PC-3 (cell line): ENCODE data around the gene TCP11.

Experiments used
- CTCF ChIP-seq: fragments of 300-600 bp; sonication (generic); conservative IDR thresholded peaks from 2 replicates; pipeline ENCODE4 v1.5.1; 2017; ENCODE audit warnings: antibody characterized with exemption, low read depth, mild to moderate bottlenecking, low read length
- EZH2 ChIP-seq: fragments of 300-600 bp; sonication (generic); IDR thresholded peaks from one replicate; pipeline ENCODE4 v1.6.1; 2017; ENCODE audit warnings: antibody characterized with exemption, mild to moderate bottlenecking, low read length; ENCODE audit not compliant: unreplicated experiment

DNA sequence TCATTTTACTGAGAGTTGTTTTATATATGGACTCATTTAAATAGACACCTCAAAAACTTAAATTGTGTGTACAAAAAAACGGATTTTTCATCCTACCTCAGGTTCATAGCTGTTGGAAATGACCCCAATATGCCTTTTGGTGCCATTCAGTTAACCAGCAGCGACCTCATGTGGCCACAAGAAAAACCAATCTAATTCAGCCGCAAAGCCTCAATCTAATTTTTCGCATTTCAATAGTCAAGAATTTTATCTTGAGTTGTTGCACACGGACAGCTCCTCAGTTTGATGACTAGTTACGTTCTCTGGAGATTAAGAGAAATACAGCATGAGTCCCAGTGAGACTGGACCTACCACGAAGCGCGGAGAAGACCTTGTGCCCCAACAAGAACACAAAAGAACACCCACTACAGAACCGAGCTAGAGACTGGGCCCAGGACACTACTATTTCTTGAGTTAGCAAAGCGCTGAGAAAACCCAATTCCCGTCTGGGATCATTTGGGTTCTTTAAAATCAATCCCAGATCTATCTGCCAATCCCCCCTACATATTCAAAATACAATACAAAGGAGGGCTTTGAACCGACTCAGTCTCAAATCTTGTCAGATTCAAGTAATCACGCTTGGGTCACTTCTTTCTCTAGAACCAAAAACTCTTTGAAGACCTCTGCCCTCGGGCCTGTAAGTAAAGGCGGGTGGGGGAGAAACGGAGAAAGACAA, 1.1 kb downstream of the TCP11 start:
- TF ChIP-seq CTCF = peak; percentile 95
- TF ChIP-seq EZH2 = no peak
